DND-41 (cell line): ENCODE measurements around the gene ATXN2.

Experiments
- EZH2 ChIP-seq: IDR thresholded peaks from 3 replicates; pipeline ENCODE4 v1.6.1; 2012; ENCODE audit warnings: borderline replicate concordance, low read depth, mild to moderate bottlenecking, moderate library complexity, low read length, inconsistent platforms; ENCODE audit not compliant: severe bottlenecking
- TF ChIP-seq, protein P1 (sequence below): IDR thresholded peaks from 2 replicates; pipeline ENCODE4 v1.5.1; 2012; ENCODE audit warnings: borderline replicate concordance, low read length, moderate library complexity, mild to moderate bottlenecking; ENCODE audit not compliant: poor library complexity, severe bottlenecking; ENCODE audit errors: extremely low read depth

DNA sequence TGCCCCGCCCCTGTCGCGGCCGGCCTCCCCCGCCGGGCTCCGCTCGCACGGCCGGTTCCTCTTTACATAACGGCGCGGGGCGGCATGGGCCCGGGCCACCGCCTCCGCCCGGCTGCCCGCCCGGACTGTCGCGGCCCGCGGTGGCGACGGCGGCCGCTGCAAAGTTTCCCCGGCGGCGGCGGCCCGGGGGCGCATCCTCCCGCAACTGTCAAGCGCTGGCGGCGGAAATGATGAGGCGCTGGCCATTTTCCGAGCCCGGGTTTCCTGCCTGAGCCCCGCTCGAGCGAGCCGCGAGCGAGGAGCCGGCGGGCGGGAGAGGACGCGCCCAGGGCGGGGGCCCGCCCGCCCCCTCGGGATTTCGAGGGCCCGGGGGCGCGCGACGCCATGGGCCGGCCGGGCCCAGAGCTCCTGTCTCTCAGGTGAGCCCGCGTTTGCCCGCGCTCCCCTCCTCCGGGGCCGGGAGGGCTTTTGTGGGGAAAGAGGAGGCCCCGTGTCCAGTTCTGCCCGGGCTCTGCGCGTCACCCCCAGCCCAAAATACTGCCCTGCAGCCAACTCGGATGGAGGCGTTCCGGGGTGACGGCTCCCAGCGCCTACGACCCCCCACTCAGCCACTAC lies 193.1 kb downstream of the ATXN2 start, which contains the start of gene SH2B3:
- TF ChIP-seq, protein P1, sequence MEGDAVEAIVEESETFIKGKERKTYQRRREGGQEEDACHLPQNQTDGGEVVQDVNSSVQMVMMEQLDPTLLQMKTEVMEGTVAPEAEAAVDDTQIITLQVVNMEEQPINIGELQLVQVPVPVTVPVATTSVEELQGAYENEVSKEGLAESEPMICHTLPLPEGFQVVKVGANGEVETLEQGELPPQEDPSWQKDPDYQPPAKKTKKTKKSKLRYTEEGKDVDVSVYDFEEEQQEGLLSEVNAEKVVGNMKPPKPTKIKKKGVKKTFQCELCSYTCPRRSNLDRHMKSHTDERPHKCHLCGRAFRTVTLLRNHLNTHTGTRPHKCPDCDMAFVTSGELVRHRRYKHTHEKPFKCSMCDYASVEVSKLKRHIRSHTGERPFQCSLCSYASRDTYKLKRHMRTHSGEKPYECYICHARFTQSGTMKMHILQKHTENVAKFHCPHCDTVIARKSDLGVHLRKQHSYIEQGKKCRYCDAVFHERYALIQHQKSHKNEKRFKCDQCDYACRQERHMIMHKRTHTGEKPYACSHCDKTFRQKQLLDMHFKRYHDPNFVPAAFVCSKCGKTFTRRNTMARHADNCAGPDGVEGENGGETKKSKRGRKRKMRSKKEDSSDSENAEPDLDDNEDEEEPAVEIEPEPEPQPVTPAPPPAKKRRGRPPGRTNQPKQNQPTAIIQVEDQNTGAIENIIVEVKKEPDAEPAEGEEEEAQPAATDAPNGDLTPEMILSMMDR: no peak
- no peak for TF ChIP-seq EZH2
